Activated naive CD8-positive, alpha-beta T cell treated with anti-CD3 and anti-CD28 coated beads, Interleukin-2, amount 10 ng/mL, durations not matched to agents 7 days and 5 days (primary cell): ENCODE results near the gene ANKRD36C. TPM values are rescaled to one million over a fixed set of nuclear protein-coding genes. Genes with fewer than 3 reads are reported as not detected.
"Not testable (repeated sequence)": the region's sequence is repeated elsewhere in the genome, so short reads cannot be mapped to it uniquely, and the experiment has no call there.

Source experiments
- ATAC-seq: fragments of 150-1000 bp; cut with Tn5 transposase; one replicate; pipeline ENCODE4 v1.10.0; 2021; ENCODE audit warnings: low read depth, moderate library complexity
- POLR2A ChIA-PET: fragments of 350-600 bp; sonication (Branson Sonifier 250); formaldehyde crosslinking; loops from one replicate; lab custom pipeline; 2021; ENCODE audit warnings: antibody characterized with exemption; lab: Charles Lee
- DNase-seq: peaks from one replicate; pipeline ENCODE4 v3.0.0; 2021
- H3K27ac Mint-ChIP-seq: one replicate; pipeline ENCODE4 v1.8.0; 2022; ENCODE audit warnings: mild to moderate bottlenecking, mixed read lengths
- H3K27me3 Mint-ChIP-seq: one replicate; pipeline ENCODE4 v1.8.0; 2022; ENCODE audit warnings: mild to moderate bottlenecking, moderate library complexity, mixed read lengths
- H3K36me3 Mint-ChIP-seq: one replicate; pipeline ENCODE4 v1.8.0; 2021; ENCODE audit warnings: mild to moderate bottlenecking, mixed read lengths
- H3K4me1 Mint-ChIP-seq: one replicate; pipeline ENCODE4 v1.8.0; 2021; ENCODE audit warnings: mixed read lengths
- H3K4me3 Mint-ChIP-seq: one replicate; pipeline ENCODE4 v1.8.0; 2022; ENCODE audit warnings: mild to moderate bottlenecking, moderate library complexity, mixed read lengths
- H3K9me3 Mint-ChIP-seq: one replicate; pipeline ENCODE4 v1.8.0; 2021; ENCODE audit warnings: mixed read lengths
- total RNA-seq, 2 experiments: library from RNA; stranded (reverse); gene quantifications; one replicate each; pipeline ENCODE4 v1.2.3, GENCODE V29; 2021

Gene ANKRD36C
- total RNA-seq, 2 experiments from 2014 or later = 87.0 to 89.7 TPM

DNA sequence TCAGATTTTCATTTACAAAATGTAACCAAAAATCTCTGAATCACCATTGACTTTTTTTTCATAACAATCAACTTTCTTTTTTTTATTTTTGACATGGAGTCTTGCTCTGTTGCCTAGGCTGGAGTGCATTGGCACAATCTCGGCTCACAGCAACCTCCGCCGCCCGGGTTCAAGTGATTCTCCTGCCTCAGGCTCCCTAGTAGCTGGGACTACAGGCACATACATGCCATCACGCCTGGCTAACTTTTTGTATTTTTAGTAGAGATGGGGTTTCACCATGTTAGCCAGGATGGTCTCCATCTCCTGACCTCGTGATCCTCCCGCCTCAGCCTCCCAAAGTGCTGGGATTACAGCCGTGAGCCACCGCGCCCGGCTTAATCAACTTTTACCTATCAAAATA lies 51.7 kb downstream of the ANKRD36C start:
- H3K9me3 Mint-ChIP-seq, ATAC-seq, H3K27me3 Mint-ChIP-seq, H3K27ac Mint-ChIP-seq, DNase-seq, H3K4me3 Mint-ChIP-seq, POLR2A ChIA-PET, H3K4me1 Mint-ChIP-seq: not testable (repeated sequence)
- H3K36me3 Mint-ChIP-seq = peaks cover 18% of the 10 kb centered on the region

GRCh38 chr2:95930740-95931139 lies 60.9 kb downstream of the ANKRD36C start:
- H3K27ac Mint-ChIP-seq, ATAC-seq, H3K27me3 Mint-ChIP-seq, POLR2A ChIA-PET, DNase-seq, H3K4me3 Mint-ChIP-seq, H3K9me3 Mint-ChIP-seq, H3K4me1 Mint-ChIP-seq: not testable (repeated sequence)
- H3K36me3 Mint-ChIP-seq = peaks cover 30% of the 10 kb centered on the region

GRCh38 chr2:95917007-95917406 lies 74.6 kb downstream of the ANKRD36C start:
- ATAC-seq, DNase-seq, H3K4me3 Mint-ChIP-seq, H3K27ac Mint-ChIP-seq, H3K9me3 Mint-ChIP-seq, POLR2A ChIA-PET, H3K27me3 Mint-ChIP-seq, H3K4me1 Mint-ChIP-seq: not testable (repeated sequence)
- H3K36me3 Mint-ChIP-seq = peaks cover 21% of the 10 kb centered on the region

DNA sequence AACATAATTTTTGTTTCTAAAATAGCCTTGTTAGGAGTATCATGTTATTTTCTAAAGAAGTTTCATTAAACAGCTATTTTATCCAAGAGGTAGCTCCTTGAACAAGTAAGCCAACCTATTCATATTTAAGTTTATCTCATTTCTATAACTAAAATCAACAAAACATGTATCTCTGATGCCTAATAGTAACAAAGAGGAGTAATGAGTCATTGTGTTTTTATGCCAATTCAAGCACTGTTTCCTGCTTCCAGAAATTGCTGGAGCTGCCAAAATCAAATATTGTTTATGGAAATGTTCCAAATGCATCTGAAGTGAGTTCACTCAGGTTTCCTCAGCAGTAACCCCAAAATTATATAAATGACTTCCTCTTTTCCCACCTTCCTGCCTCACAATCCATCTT lies 76.5 kb downstream of the ANKRD36C start:
- POLR2A ChIA-PET, H3K27me3 Mint-ChIP-seq, H3K9me3 Mint-ChIP-seq, DNase-seq, H3K4me1 Mint-ChIP-seq, H3K27ac Mint-ChIP-seq, ATAC-seq, H3K4me3 Mint-ChIP-seq: not testable (repeated sequence)
- H3K36me3 Mint-ChIP-seq = peaks cover 15% of the 10 kb centered on the region

- H3K36me3 Mint-ChIP-seq, H3K4me3 Mint-ChIP-seq, DNase-seq, ATAC-seq, H3K9me3 Mint-ChIP-seq, H3K4me1 Mint-ChIP-seq, H3K27me3 Mint-ChIP-seq, H3K27ac Mint-ChIP-seq, POLR2A ChIA-PET: not testable (repeated sequence)
Measured at GRCh38 chr2:95911431-95911830, 80.2 kb downstream of the ANKRD36C start.

DNA sequence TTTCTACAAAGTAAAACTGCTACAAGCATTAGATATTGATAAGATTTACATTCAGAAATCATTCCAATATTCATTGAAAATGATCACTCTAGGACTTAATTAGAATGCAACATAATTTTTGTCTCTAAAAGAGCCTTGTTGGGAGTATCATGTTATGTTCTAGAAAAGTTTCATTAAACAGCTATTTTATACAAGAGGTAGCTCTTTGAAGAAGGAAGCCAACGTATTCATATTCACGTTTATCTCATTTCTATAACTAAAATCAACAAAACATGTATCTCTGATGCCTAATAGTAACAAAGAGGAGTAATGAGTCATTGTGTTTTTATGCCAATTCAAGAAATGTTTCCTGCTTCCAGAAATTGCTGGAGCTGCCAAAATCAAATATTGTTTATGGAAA lies 97.2 kb downstream of the ANKRD36C start:
- H3K4me3 Mint-ChIP-seq, POLR2A ChIA-PET, ATAC-seq, H3K9me3 Mint-ChIP-seq, H3K27me3 Mint-ChIP-seq, H3K4me1 Mint-ChIP-seq, DNase-seq, H3K27ac Mint-ChIP-seq: not testable (repeated sequence)
- peaks cover 13% of the 10 kb centered on the region for H3K36me3 Mint-ChIP-seq

- H3K36me3 Mint-ChIP-seq = peaks cover 19% of the 10 kb centered on the region
- not testable (repeated sequence) for H3K4me3 Mint-ChIP-seq
Measured at GRCh38 chr2:95867929-95868328, 123.7 kb downstream of the ANKRD36C start.

DNA sequence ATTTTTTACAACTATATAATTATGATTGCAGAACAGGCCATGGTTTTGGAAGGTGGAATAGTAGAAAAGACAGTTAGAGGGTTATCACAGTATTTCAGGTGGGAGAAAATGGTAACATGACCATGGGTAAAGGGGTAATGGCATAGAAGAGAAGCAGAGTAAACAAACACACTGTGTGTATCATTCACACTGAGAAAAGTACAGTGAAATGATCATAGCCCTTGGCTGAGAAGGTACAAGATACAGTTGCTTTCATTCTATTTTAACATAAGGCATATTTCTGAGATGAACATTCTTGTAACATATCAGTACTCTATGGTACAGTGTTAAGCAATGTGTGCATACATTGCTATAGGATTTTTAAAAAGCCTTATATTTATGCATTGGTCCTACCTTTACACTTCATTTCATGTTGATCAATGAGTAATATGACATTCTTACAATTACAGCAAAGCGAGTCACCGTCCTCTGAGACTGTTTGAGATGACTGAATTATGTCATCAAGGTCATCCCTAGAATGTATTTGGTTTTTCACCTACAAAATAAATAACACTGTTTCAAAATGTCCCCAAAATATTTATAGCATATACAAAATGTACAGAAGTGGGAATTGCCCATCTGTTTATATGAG lies 124.5 kb downstream of the ANKRD36C start:
- H3K4me1 Mint-ChIP-seq, H3K27ac Mint-ChIP-seq, DNase-seq, H3K9me3 Mint-ChIP-seq, ATAC-seq, H3K4me3 Mint-ChIP-seq, H3K27me3 Mint-ChIP-seq, POLR2A ChIA-PET: not testable (repeated sequence)
- H3K36me3 Mint-ChIP-seq = peaks cover 19% of the 10 kb centered on the region

More at GRCh38 chr2:95867929-95868328, 123.7 kb downstream of the ANKRD36C start:
- H3K27me3 Mint-ChIP-seq, H3K4me1 Mint-ChIP-seq, H3K9me3 Mint-ChIP-seq, H3K27ac Mint-ChIP-seq, DNase-seq, ATAC-seq, POLR2A ChIA-PET: not testable (repeated sequence)

DNA sequence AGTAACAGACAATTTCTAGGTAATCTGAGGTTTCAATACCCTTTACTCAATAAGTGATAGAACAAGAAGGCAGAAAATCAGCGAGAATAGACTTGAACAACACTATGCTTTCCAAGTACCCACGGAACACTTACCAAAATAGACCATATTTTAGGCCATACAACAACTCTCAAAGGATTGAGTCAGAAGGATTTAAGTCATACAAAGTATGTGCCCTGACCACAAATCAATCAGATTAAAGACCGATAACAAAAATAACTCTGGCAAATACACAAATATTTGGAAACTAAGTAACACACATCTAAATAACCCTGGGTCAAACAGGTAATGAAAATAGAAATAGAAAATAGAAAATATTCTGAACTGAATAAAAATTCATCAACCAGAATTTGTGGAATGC lies 129.5 kb downstream of the ANKRD36C start:
- H3K4me1 Mint-ChIP-seq, DNase-seq, H3K4me3 Mint-ChIP-seq, ATAC-seq, H3K27ac Mint-ChIP-seq, H3K27me3 Mint-ChIP-seq, H3K9me3 Mint-ChIP-seq, POLR2A ChIA-PET: not testable (repeated sequence)
- H3K36me3 Mint-ChIP-seq = peaks cover 16% of the 10 kb centered on the region

DNA sequence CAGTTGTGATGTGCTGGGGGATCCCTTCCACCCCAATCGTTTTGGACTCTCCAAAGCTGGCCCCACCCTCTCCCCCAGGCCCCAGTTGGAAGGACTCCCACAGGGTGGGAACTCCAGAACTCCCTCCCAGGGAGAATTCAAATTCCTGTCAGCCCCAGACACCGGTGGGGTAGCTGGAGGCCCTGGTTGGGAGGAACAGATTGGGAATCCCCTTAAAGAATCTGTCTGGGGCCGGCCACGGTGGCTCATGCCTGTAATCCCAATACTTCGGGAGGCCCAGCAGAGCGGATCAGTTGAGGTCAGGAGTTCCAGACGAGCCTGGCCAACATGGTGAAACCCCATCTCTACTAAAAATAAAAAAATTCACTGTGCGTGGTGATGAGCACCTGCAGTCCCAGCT lies 155.5 kb downstream of the ANKRD36C start:
- DNase-seq (no peak), ATAC-seq (no peak)
- Mint-ChIP-seq H3K4me1 (no peaks in the 10 kb centered on the region), H3K27ac (no peak overlapping the region), H3K9me3 (peaks cover 3% of the 10 kb centered on the region), H3K4me3 (no peak overlapping the region), H3K36me3 (peaks cover 48% of the 10 kb centered on the region), H3K27me3 (no peaks in the 10 kb centered on the region)
- POLR2A ChIA-PET = no interaction called here

GRCh38 chr2:95834077-95835013 lies 157.3 kb downstream of the ANKRD36C start:
- POLR2A ChIA-PET = not testable (repeated sequence)

DNA sequence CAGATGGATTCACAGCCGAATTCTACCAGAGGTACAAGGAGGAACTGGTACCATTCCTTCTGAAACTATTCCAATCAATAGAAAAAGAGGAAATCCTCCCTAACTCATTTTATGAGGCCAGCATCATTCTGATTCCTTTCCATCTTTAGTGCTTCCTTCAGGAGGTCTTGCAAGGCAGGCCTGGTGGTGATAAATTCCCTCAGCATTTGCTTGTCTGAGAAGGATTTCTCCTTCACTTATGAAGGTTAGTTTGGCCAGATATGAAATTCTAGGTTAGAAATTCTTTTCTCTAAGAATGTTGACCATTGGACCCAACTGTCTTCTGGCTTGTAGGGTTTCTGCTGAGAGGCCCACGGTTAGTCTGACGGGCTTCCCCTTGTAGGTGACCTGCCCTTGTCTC lies 167.4 kb downstream of the ANKRD36C start:
- H3K27ac Mint-ChIP-seq, POLR2A ChIA-PET, DNase-seq, ATAC-seq, H3K4me1 Mint-ChIP-seq, H3K4me3 Mint-ChIP-seq, H3K27me3 Mint-ChIP-seq: not testable (repeated sequence)
- Mint-ChIP-seq H3K9me3 (peaks cover 37% of the 10 kb centered on the region), H3K36me3 (peaks cover 22% of the 10 kb centered on the region)

More at GRCh38 chr2:95834077-95835013, 157.3 kb downstream of the ANKRD36C start:
- Mint-ChIP-seq H3K36me3 (peaks cover 60% of the 10 kb centered on the region), H3K9me3 (peaks cover 13% of the 10 kb centered on the region)
- H3K4me3 Mint-ChIP-seq, H3K27me3 Mint-ChIP-seq, ATAC-seq, H3K4me1 Mint-ChIP-seq, H3K27ac Mint-ChIP-seq, DNase-seq: not testable (repeated sequence)

DNA sequence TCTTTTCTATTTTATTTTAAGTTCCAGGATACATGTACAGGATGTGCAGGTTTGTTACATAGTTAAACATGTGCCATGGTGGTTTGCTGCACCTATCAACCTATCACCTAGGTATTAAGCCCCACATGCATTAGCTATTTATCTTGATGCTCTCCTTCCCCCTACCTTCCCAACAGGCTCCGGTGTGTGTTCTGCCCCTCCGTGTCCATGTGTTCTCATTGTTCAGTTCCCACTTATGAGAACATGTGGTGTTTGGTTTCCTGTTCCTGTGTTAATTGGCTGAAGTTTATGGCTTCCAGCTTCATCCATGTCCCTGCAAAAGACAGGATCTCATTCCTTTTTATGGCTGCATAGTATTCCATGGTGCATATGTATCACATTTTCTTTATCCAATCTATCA lies 174.1 kb downstream of the ANKRD36C start:
- peaks cover 42% of the 10 kb centered on the region for H3K9me3 Mint-ChIP-seq
- H3K27ac Mint-ChIP-seq, H3K27me3 Mint-ChIP-seq, H3K4me1 Mint-ChIP-seq, ATAC-seq, H3K4me3 Mint-ChIP-seq, POLR2A ChIA-PET, DNase-seq: not testable (repeated sequence)
- H3K36me3 Mint-ChIP-seq = peaks cover 25% of the 10 kb centered on the region

DNA sequence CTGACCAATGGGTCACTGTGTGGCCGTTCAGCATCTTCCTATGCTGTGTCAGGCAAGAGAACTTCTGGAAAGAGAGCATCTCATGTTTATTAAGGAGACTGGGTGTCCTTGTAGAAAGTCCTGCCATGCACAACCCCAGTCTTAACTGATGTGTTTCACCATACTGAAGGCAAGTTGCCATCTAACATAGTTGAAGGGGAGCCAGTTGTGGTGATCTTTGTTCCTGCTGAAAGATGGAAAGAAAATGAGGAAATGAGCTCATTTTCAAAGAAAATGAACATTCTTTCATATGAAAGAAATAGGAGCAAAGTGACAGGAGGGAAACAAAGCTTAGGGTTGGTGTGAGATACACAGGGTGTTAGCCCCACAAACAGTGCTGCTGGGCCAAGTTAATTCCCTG lies 178.3 kb downstream of the ANKRD36C start:
- H3K27me3 Mint-ChIP-seq, ATAC-seq, H3K4me1 Mint-ChIP-seq, H3K27ac Mint-ChIP-seq, H3K4me3 Mint-ChIP-seq, POLR2A ChIA-PET, DNase-seq: not testable (repeated sequence)
- H3K9me3 Mint-ChIP-seq = peaks cover 24% of the 10 kb centered on the region
- peaks cover 26% of the 10 kb centered on the region for H3K36me3 Mint-ChIP-seq
